ENCODE measurements around the gene WBP1.
"Not testable (repeated sequence)": the region's sequence is repeated elsewhere in the genome, so short reads cannot be mapped to it uniquely, and the experiment has no call there.

WBP1 gene

GRCh38 chr2:74428675-74429074 lies 29.6 kb upstream of the WBP1 start:
- no peak for DNase-seq

GRCh38 chr2:74429487-74430451 lies 28.5 kb upstream of the WBP1 start:
- DNase-seq: no peak

- no peak for DNase-seq
Observed at GRCh38 chr2:74430502-74430901, 27.7 kb upstream of the WBP1 start.

GRCh38 chr2:74436111-74436805 lies 22.0 kb upstream of the WBP1 start:
- no peak for DNase-seq

- no peak for DNase-seq
Observed at GRCh38 chr2:74436848-74437695, 21.2 kb upstream of the WBP1 start.

GRCh38 chr2:74438248-74438647 lies 20.0 kb upstream of the WBP1 start:
- no peak for DNase-seq

GRCh38 chr2:74439373-74439772 lies 18.9 kb upstream of the WBP1 start:
- DNase-seq: no peak

GRCh38 chr2:74439803-74440377 lies 18.3 kb upstream of the WBP1 start:
- DNase-seq: peak; percentile 91

GRCh38 chr2:74440378-74441169 lies 17.7 kb upstream of the WBP1 start:
- peak; percentile 96 for DNase-seq

- no peak for DNase-seq
Observed at GRCh38 chr2:74441170-74441689, 17.0 kb upstream of the WBP1 start.

- no peak for DNase-seq
Observed at GRCh38 chr2:74441690-74442482, 16.4 kb upstream of the WBP1 start, which contains the start of gene RTKN. TSS of gene RTKN (minus strand) at chr2:74441937. CDS start at chr2:74441816, 121 bp downstream.

- not testable (repeated sequence) for DNase-seq
Observed at GRCh38 chr2:74442483-74443297, 15.5 kb upstream of the WBP1 start.

- DNase-seq: no peak
Observed at GRCh38 chr2:74444498-74445318, 13.5 kb upstream of the WBP1 start.

GRCh38 chr2:74447230-74447999 lies 10.8 kb upstream of the WBP1 start:
- no peak for DNase-seq

GRCh38 chr2:74448771-74449170 lies 9.5 kb upstream of the WBP1 start:
- no peak for DNase-seq

- DNase-seq: no peak
Observed at GRCh38 chr2:74450570-74451190, 7.6 kb upstream of the WBP1 start.

All from right forelimb (tissue), 1 donor.